GM21717 (cell line): ENCODE data around the gene OVCA2.
A peak's percentile ranks its signal among the peaks of the same experiment; 100 is the strongest.

Source experiments
- ATAC-seq: cut with Tn5 transposase; IDR thresholded peaks from one replicate; pipeline ENCODE4 v1.9.1; 2021; ENCODE audit warnings: mild to moderate bottlenecking, moderate library complexity; ENCODE audit not compliant: unreplicated experiment

OVCA2 gene

GRCh38 chr17:2051933-2052559 lies 10.2 kb downstream of the OVCA2 start:
- no peak for ATAC-seq

GRCh38 chr17:2053380-2054261 lies 11.8 kb downstream of the OVCA2 start:
- ATAC-seq = no peak

- ATAC-seq = no peak
Observed at GRCh38 chr17:2054262-2054511, 12.4 kb downstream of the OVCA2 start.

GRCh38 chr17:2054512-2055291 lies 12.9 kb downstream of the OVCA2 start, which contains the start of gene HIC1:
Gene HIC1 (plus strand): TSS chr17:2055103. CDS start chr17:2056691, 1,588 bp downstream.
- peak; percentile 25 for ATAC-seq

GRCh38 chr17:2055292-2056205 lies 13.7 kb downstream of the OVCA2 start:
- no peak for ATAC-seq

GRCh38 chr17:2056206-2057174 lies 14.7 kb downstream of the OVCA2 start:
- ATAC-seq = no peak

- ATAC-seq = no peak
Observed at GRCh38 chr17:2057175-2057759, 15.4 kb downstream of the OVCA2 start.

- ATAC-seq = no peak
Observed at GRCh38 chr17:2057760-2058585, 16.2 kb downstream of the OVCA2 start.

GRCh38 chr17:2058586-2059546 lies 17.0 kb downstream of the OVCA2 start:
- no peak for ATAC-seq

- ATAC-seq = no peak
Observed at GRCh38 chr17:2059547-2060384, 17.9 kb downstream of the OVCA2 start.

- no peak for ATAC-seq
Observed at GRCh38 chr17:2060385-2060658, 18.5 kb downstream of the OVCA2 start.

- no peak for ATAC-seq
Observed at GRCh38 chr17:2060681-2061440, 19.0 kb downstream of the OVCA2 start.

GRCh38 chr17:2061441-2061958 lies 19.7 kb downstream of the OVCA2 start:
- no peak for ATAC-seq

- no peak for ATAC-seq
Observed at GRCh38 chr17:2062571-2063183, 20.9 kb downstream of the OVCA2 start.
